Endothelial cell of umbilical vein (primary cell): ENCODE measurements around the gene ZNF22. TPM values are rescaled to one million over a fixed set of nuclear protein-coding genes. Genes with fewer than 3 reads are reported as not detected.

ENCODE experiments used
- BruUV-seq: library from RNA; stranded (reverse); fragments of 400-500 nt; replicated peaks from 2 replicates; lab custom pipeline; 2021; lab: Mats Ljungman, UMichigan
- CTCF ChIA-PET: fragments of 300-600, 350-600 bp; sonication (Branson Sonifier 250); formaldehyde crosslinking; loops from one replicate; lab custom pipeline; 2021; ENCODE audit warnings: antibody characterized with exemption, inconsistent platforms; lab: Charles Lee
- POLR2A ChIA-PET: fragments of 300-600, 350-600 bp; sonication (Branson Sonifier 250); formaldehyde crosslinking; loops from one replicate; lab custom pipeline; 2021; ENCODE audit warnings: antibody characterized with exemption, inconsistent platforms; lab: Charles Lee
- DNase-seq: peaks from one replicate; pipeline ENCODE4 v3.0.0-alpha.2; 2011; ENCODE audit warnings: low read depth, low spot score
- FAIRE-seq: peaks from 2 replicates; lab custom pipeline; 2011; peaks lifted over from hg19 to GRCh38; lab: Jason Lieb, UNC
- H2AFZ ChIP-seq: 2 replicates; pipeline ENCODE4 v1.6.0; 2012; ENCODE audit warnings: low read depth, low read length, control low read depth, inconsistent platforms
- H3K27ac ChIP-seq: 2 replicates; pipeline ENCODE4 v1.5.1; 2011; ENCODE audit warnings: low read depth, mild to moderate bottlenecking, control low read depth, low read length, moderate library complexity; ENCODE audit not compliant: insufficient read depth
- H3K27me3 ChIP-seq, 2 experiments: 2 replicates each; pipeline versions ENCODE4 v1.6.0 to v1.6.1; 2011; ENCODE audit warnings: low read length in 2 of 2, mixed read lengths in 1 of 2; ENCODE audit not compliant: control insufficient read depth in 2 of 2, insufficient read depth in 2 of 2
- H3K36me3 ChIP-seq, 2 experiments: 2 replicates in 1 of 2; 3 replicates in 1 of 2; pipeline ENCODE4 v1.5.1; 2011; ENCODE audit warnings: low read length in 2 of 2, mild to moderate bottlenecking in 1 of 2, moderate library complexity in 1 of 2; ENCODE audit not compliant: control insufficient read depth in 2 of 2, insufficient read depth in 2 of 2; ENCODE audit errors: extremely low read depth in 1 of 2
- H3K4me1 ChIP-seq: 3 replicates; pipeline ENCODE4 v1.5.1; 2011; ENCODE audit warnings: mild to moderate bottlenecking, low read length; ENCODE audit not compliant: control insufficient read depth, insufficient read depth; ENCODE audit errors: extremely low read depth
- H3K4me2 ChIP-seq: 2 replicates; pipeline ENCODE4 v1.6.1; 2011; ENCODE audit warnings: low read length, control low read depth, mixed read lengths; ENCODE audit not compliant: insufficient read depth
- H3K4me3 ChIP-seq, 3 experiments: fragments of 200-600 bp in 1 of 3; sonication (generic), shearing (Covaris generic) in 1 of 3; replicated peaks in 1 of 3; 2 replicates each; pipeline ENCODE4 v1.5.1; 2011 to 2016; ENCODE audit warnings: control low read depth in 3 of 3, low read length in 3 of 3, mild to moderate bottlenecking in 2 of 3, inconsistent platforms in 1 of 3, low read depth in 1 of 3, moderate library complexity in 1 of 3; ENCODE audit not compliant: insufficient read depth in 1 of 3
- H3K79me2 ChIP-seq: 2 replicates; pipeline ENCODE4 v1.6.0; 2012; ENCODE audit warnings: low read length, inconsistent platforms; ENCODE audit not compliant: control insufficient read depth, insufficient read depth
- H3K9ac ChIP-seq: replicated peaks from 2 replicates; pipeline ENCODE3; 2011; ENCODE audit warnings: low read length, control low read depth; ENCODE audit not compliant: insufficient read depth; ENCODE audit errors: extremely low read depth
- H3K9me1 ChIP-seq: replicated peaks from 3 replicates; pipeline ENCODE4 v1.6.0; 2011; ENCODE audit warnings: mild to moderate bottlenecking, low read length; ENCODE audit not compliant: control insufficient read depth, insufficient read depth; ENCODE audit errors: extremely low read depth
- H3K9me3 ChIP-seq: replicated peaks from 2 replicates; pipeline ENCODE4 v1.5.1; 2012; ENCODE audit warnings: low read length, inconsistent platforms; ENCODE audit not compliant: control insufficient read depth, insufficient read depth
- H4K20me1 ChIP-seq: replicated peaks from 2 replicates; pipeline ENCODE3; 2011; ENCODE audit warnings: mild to moderate bottlenecking, low read length; ENCODE audit not compliant: control insufficient read depth, insufficient read depth; ENCODE audit errors: extremely low read depth
- FOS ChIP-seq: IDR thresholded peaks from 2 replicates; pipeline ENCODE4 v1.6.1; 2011; ENCODE audit warnings: mild to moderate bottlenecking, low read length, moderate library complexity, borderline replicate concordance; ENCODE audit not compliant: insufficient read depth
- GATA2 ChIP-seq: IDR thresholded peaks from 2 replicates; pipeline ENCODE4 v1.7.0; 2011; ENCODE audit warnings: low read depth, mild to moderate bottlenecking, moderate library complexity, mixed read lengths, low read length; ENCODE audit not compliant: insufficient read length, insufficient read depth
- MYC ChIP-seq: IDR thresholded peaks from one replicate; pipeline ENCODE4 v1.6.1; 2011; ENCODE audit warnings: mild to moderate bottlenecking, low read depth, low read length
- dilution Hi-C: fragments of 300-500 bp; cut with MboI; formaldehyde crosslinking; loops from one replicate; pipeline ENCODE4 v1.15.0; 2019; ENCODE audit warnings: low sequenced_read_pairs; ENCODE audit not compliant: extremely low pct_ligation_motif_present
- intact Hi-C: fragments of 100-400 bp; cut with micrococcal nuclease; formaldehyde crosslinking; loops from one replicate; pipeline ENCODE4 v1.10.0; 2022
- polyA plus RNA-seq, 4 experiments: library from polyadenylated mRNA; depleted of rRNA in 3 of 4; stranded (reverse) in 3 of 4; unstranded in 1 of 4; fragments of >200 nt; gene quantifications; 2 replicates each; pipeline versions ENCODE4 v1.2.1 to v1.2.3, GENCODE V29; 2011 to 2012; ENCODE audit warnings: missing spikeins in 1 of 4
- total RNA-seq: library from RNA; stranded (reverse); gene quantifications from 2 replicates; pipeline ENCODE4 v1.2.3, GENCODE V29; 2021
- TF ChIP-seq, protein P1 (sequence below), 2 donors: IDR thresholded peaks; 1 replicate in 1 of 2; 2 replicates in 1 of 2; pipeline ENCODE4 v1.5.1; 2011; ENCODE audit warnings: low read length in 2 of 2, mild to moderate bottlenecking in 2 of 2, moderate library complexity in 2 of 2, control low read depth in 1 of 2, inconsistent platforms in 1 of 2, low read depth in 1 of 2; ENCODE audit not compliant: insufficient read depth in 1 of 2; ENCODE audit errors: extremely low read depth in 1 of 2

ZNF22 gene
- total and polyA plus RNA-seq, 2 donors (not counting 3 experiments of a cell fraction or from before 2014, with no cell fraction given), result 21.0 to 48.7 TPM

DNA sequence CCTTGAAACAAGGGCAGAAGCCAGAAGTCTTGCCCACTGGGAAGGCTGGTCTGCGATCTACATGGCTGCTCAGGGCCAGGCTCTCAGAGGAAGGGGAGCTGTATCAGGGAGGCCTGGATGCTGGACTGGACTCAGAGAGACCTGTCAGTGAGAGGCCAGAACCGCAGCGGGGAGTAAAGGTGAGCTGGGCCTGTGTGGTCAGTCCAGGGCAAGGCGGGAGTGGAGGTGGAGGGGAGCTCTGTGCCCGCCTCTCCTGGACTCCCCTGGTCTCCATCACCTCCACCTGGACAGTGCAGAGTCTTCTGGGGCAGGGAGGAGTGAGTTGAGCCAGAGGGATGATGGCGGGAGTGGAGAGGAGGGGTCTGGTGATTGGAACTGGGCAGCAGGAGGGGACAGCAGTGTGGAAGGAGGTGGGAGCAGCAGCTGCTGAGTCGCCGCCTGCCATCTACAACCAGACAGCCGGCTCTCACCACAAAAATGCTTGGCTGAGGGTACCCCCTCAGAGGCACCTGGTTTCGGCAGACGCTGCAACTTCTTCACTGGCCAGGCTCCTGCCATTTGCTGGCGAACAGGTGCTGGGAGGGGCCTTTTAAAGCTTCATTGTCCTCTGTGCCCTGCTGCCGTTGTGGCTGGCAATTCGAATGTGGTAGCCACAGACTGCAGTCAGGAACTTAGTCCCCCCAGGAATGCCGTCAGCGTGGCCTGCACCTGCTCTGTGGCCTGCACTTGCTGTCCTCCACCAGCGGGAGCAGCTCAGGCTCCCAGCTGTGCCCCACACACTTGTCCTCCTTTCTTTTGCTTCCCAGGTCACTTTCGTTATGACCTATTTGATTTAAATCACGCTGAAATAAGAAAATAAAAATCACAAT is 37.6 kb upstream of the ZNF22 start:
- intact Hi-C loops (no loop called here), dilution Hi-C loops (no loop called here)
- H3K27me3 ChIP-seq, result no peaks in the 10 kb centered on the region
- H3K9ac ChIP-seq, result no peak overlapping the region
- no peaks in the 10 kb centered on the region for H3K9me3 ChIP-seq
- no peak overlapping the region for H3K4me2 ChIP-seq
- ChIA-PET CTCF (interaction anchor here (1.2 to 3.5 kb wide), 8 partner anchors 10 to 30 kb away, joined by 3 to 12 read pairs (median 6); no protein-coding TSS in a partner anchor), POLR2A (no interaction called here)
- no peaks in the 10 kb centered on the region for H3K9me1 ChIP-seq
- no peaks in the 10 kb centered on the region for H3K79me2 ChIP-seq
- no peaks in the 10 kb centered on the region for H3K36me3 ChIP-seq
- no peaks in the 10 kb centered on the region for H4K20me1 ChIP-seq
- peaks cover 11% of the 10 kb centered on the region for H3K4me1 ChIP-seq
- BruUV-seq, result no TSS peak
- H2AFZ ChIP-seq, result no peak overlapping the region
- no peak overlapping the region for H3K27ac ChIP-seq
- H3K4me3 ChIP-seq, result no peak overlapping the region
- DNase-seq (no peak), FAIRE-seq (no peak)
- TF ChIP-seq, protein P1, sequence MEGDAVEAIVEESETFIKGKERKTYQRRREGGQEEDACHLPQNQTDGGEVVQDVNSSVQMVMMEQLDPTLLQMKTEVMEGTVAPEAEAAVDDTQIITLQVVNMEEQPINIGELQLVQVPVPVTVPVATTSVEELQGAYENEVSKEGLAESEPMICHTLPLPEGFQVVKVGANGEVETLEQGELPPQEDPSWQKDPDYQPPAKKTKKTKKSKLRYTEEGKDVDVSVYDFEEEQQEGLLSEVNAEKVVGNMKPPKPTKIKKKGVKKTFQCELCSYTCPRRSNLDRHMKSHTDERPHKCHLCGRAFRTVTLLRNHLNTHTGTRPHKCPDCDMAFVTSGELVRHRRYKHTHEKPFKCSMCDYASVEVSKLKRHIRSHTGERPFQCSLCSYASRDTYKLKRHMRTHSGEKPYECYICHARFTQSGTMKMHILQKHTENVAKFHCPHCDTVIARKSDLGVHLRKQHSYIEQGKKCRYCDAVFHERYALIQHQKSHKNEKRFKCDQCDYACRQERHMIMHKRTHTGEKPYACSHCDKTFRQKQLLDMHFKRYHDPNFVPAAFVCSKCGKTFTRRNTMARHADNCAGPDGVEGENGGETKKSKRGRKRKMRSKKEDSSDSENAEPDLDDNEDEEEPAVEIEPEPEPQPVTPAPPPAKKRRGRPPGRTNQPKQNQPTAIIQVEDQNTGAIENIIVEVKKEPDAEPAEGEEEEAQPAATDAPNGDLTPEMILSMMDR (IDR thresholded peaks at IDR 0.05; ENCODE audit: extremely low read depth in 1 of 2, insufficient read depth in 1 of 2, low read depth in 1 of 2, low read length in 2 of 2), result peak in 1 of 2 donors; percentile 25
- no peak for TF ChIP-seq FOS
- TF ChIP-seq MYC, result no peak
- TF ChIP-seq GATA2, result no peak
